HepG2 (cell line): ENCODE results near the gene CTIF. TPM values are rescaled to one million over a fixed set of nuclear protein-coding genes. Genes with fewer than 3 reads are reported as not detected.
A peak's percentile ranks its signal among the peaks of the same experiment; 100 is the strongest.

Experiments used
- ATAC-seq: fragments of 200-7000 bp; cut with Tn5 transposase; 3 replicates; pipeline ENCODE4 v1.9.1; 2020; ENCODE audit warnings: mild to moderate bottlenecking, moderate library complexity
- BruUV-seq: library from RNA; stranded (reverse); fragments of 400-500 nt; replicated peaks from 2 replicates; lab custom pipeline; 2021; lab: Mats Ljungman, UMichigan
- CTCF ChIA-PET: fragments of 300-600 bp; formaldehyde crosslinking; extraction: SDS; loops from one replicate; lab custom pipeline; 2021; ENCODE audit warnings: low total read pairs, inconsistent platforms, low intra/inter-chr PET ratio; lab: Yijun Ruan, JAX
- POLR2A ChIA-PET: fragments of 350-600 bp; sonication (Branson Sonifier 250); formaldehyde crosslinking; loops from one replicate; lab custom pipeline; 2020; ENCODE audit warnings: antibody characterized with exemption, inconsistent platforms; lab: Yijun Ruan, JAX
- DNase-seq: peaks from one replicate; pipeline ENCODE4 v3.0.0-alpha.2; 2015; ENCODE audit warnings: low spot score
- FAIRE-seq: peaks from 3 replicates; lab custom pipeline; 2011; peaks lifted over from hg19 to GRCh38; lab: Jason Lieb, UNC
- H2AFZ ChIP-seq: one replicate; pipeline ENCODE4 v1.6.1; 2011; ENCODE audit warnings: low read length, inconsistent platforms
- H3K27ac ChIP-seq: fragments of 300-600 bp; 3 replicates; pipeline ENCODE4 v1.8.0; 2011; ENCODE audit warnings: mixed run types, mild to moderate bottlenecking, mixed read lengths, low read length, inconsistent platforms; ENCODE audit not compliant: insufficient read depth; ENCODE audit errors: extremely low read length
- H3K27me3 ChIP-seq, 2 experiments: fragments of 200-600 bp in 1 of 2; 2 replicates in 1 of 2; 3 replicates in 1 of 2; pipeline versions ENCODE4 v1.6.0 to v1.8.0; 2011; ENCODE audit warnings: low read length in 2 of 2, mild to moderate bottlenecking in 2 of 2, moderate library complexity in 2 of 2, inconsistent platforms in 1 of 2; ENCODE audit not compliant: insufficient read depth in 2 of 2, control insufficient read depth in 1 of 2
- H3K36me3 ChIP-seq, 2 experiments: fragments of 200-600 bp in 1 of 2; replicated peaks in 1 of 2; 2 replicates in 1 of 2; 3 replicates in 1 of 2; pipeline versions ENCODE4 v1.5.1 to v1.8.0; 2011; ENCODE audit warnings: low read length in 2 of 2, inconsistent platforms in 1 of 2; ENCODE audit not compliant: insufficient read depth in 2 of 2, control insufficient read depth in 1 of 2
- H3K4me1 ChIP-seq: 2 replicates; pipeline ENCODE4 v1.5.1; 2012; ENCODE audit warnings: low read length, inconsistent platforms; ENCODE audit not compliant: insufficient read depth
- H3K4me2 ChIP-seq: 2 replicates; pipeline ENCODE4 v1.6.0; 2011; ENCODE audit warnings: low read depth, low read length, inconsistent platforms
- H3K4me3 ChIP-seq, 3 experiments: fragments of 200-600 bp in 1 of 3; sonication (generic), shearing (Covaris generic) in 1 of 3; replicated peaks in 1 of 3; 2 replicates each; pipeline ENCODE4 v1.5.1; 2011 to 2016; ENCODE audit warnings: low read length in 3 of 3, inconsistent platforms in 2 of 3, low read depth in 2 of 3, mild to moderate bottlenecking in 2 of 3, control low read depth in 1 of 3, mixed read lengths in 1 of 3; ENCODE audit not compliant: insufficient read depth in 1 of 3
- H3K79me2 ChIP-seq: one replicate; pipeline ENCODE4 v1.6.1; 2011; ENCODE audit warnings: low read length, inconsistent platforms; ENCODE audit not compliant: insufficient read depth
- H3K9ac ChIP-seq: 2 replicates; pipeline ENCODE4 v1.6.0; 2011; ENCODE audit warnings: mild to moderate bottlenecking, low read depth, low read length, inconsistent platforms; ENCODE audit not compliant: insufficient read depth
- H3K9me3 ChIP-seq: 2 replicates; pipeline ENCODE4 v1.5.1; 2012; ENCODE audit warnings: mild to moderate bottlenecking, low read length
- H4K20me1 ChIP-seq: 2 replicates; pipeline ENCODE4 v1.6.0; 2011; ENCODE audit warnings: inconsistent platforms, mild to moderate bottlenecking, low read length, moderate library complexity; ENCODE audit not compliant: insufficient read depth
- CEBPG ChIP-seq: IDR thresholded peaks from 2 replicates; pipeline ENCODE4 v1.6.1; 2016
- HNF4A ChIP-seq: sonication (generic); formaldehyde crosslinking; IDR thresholded peaks from 2 replicates; pipeline ENCODE4 v1.4.0; 2020; ENCODE audit warnings: missing genetic modification reagents
- HNF4G ChIP-seq, 2 experiments: sonication (generic) in 1 of 2; formaldehyde crosslinking in 1 of 2; IDR thresholded peaks; 2 replicates each; pipeline versions ENCODE4 v1.4.0 to v1.6.1; 2011 to 2020; ENCODE audit warnings: borderline replicate concordance in 2 of 2, low read depth in 2 of 2, mild to moderate bottlenecking in 2 of 2, low read length in 1 of 2, missing genetic modification reagents in 1 of 2, moderate library complexity in 1 of 2
- MAX ChIP-seq: IDR thresholded peaks from 2 replicates; pipeline ENCODE4 v1.6.1; 2012; ENCODE audit warnings: inconsistent platforms
- NR2C2 ChIP-seq: sonication (generic); formaldehyde crosslinking; IDR thresholded peaks from 2 replicates; pipeline ENCODE4 v1.4.0; 2020; ENCODE audit warnings: missing genetic modification reagents, mild to moderate bottlenecking, moderate library complexity, borderline replicate concordance
- NR2F6 ChIP-seq, 2 experiments: IDR thresholded peaks; 2 replicates each; pipeline ENCODE4 v1.6.1; 2016; ENCODE audit warnings: antibody characterized with exemption in 1 of 2, mild to moderate bottlenecking in 1 of 2
- ZNF350 ChIP-seq: sonication (generic); formaldehyde crosslinking; IDR thresholded peaks from 2 replicates; pipeline ENCODE4 v1.4.0; 2020; ENCODE audit warnings: mild to moderate bottlenecking, low read depth, missing genetic modification reagents, borderline replicate concordance
- ZNF629 ChIP-seq: sonication (generic); formaldehyde crosslinking; conservative IDR thresholded peaks from 2 replicates; pipeline ENCODE4 v1.5.0; 2020; ENCODE audit warnings: missing genetic modification reagents
- WGBS: methylation state at CpG from one replicate; pipeline ENCODE4 v1.1.6; 2017; ENCODE audit warnings: low lambda C conversion rate; 5-methylcytosine and 5-hydroxymethylcytosine counted together
- in situ Hi-C: cut with HindIII; loops from 2 replicates; pipeline ENCODE4 v1.10.0; 2017; ENCODE audit warnings: low pct_unique_long_range_greater_than_20kb; ENCODE audit not compliant: extremely low pct_ligation_motif_present
- intact Hi-C: fragments of 100-400 bp; cut with micrococcal nuclease; formaldehyde crosslinking; loops from one replicate; pipeline ENCODE4 v1.10.0; 2022; ENCODE audit not compliant: unreplicated experiment
- polyA plus RNA-seq, 8 experiments: library from polyadenylated mRNA; depleted of rRNA in 3 of 8; stranded (reverse) in 7 of 8; unstranded in 1 of 8; fragments of >200 nt; fragmentation: Illumina TruSeq in 4 of 8; extraction: Trizol in 4 of 8; gene quantifications; 2 replicates each; pipeline versions ENCODE4 v1.2.1 to v1.2.3, GENCODE V29; 2011 to 2016; ENCODE audit warnings: low read depth in 4 of 8, missing spikeins in 1 of 8, mixed read lengths in 1 of 8; ENCODE audit not compliant: insufficient read depth in 1 of 8
- total RNA-seq, 5 experiments: library from RNA; depleted of rRNA; stranded (reverse); fragments of >200 nt; fragmentation: Illumina TruSeq; extraction: Trizol; gene quantifications; 2 replicates each; pipeline ENCODE4 v1.2.3, GENCODE V29; 2016; ENCODE audit warnings: low read depth in 1 of 5
- TF ChIP-seq, protein P1 (sequence below): sonication (generic); formaldehyde crosslinking; IDR thresholded peaks from 2 replicates; pipeline ENCODE4 v1.4.0; 2020; ENCODE audit warnings: missing genetic modification reagents

Gene CTIF
- total and polyA plus RNA-seq, 2 of the 13 experiments (the other 11 are each of a cell fraction or from before 2014, with no cell fraction given): 18.2 to 28.0 TPM

- no peak for TF ChIP-seq ZNF350
These were observed 262.3 kb downstream of the CTIF start (continued) for GRCh38 chr18:48800876-48801727.

DNA sequence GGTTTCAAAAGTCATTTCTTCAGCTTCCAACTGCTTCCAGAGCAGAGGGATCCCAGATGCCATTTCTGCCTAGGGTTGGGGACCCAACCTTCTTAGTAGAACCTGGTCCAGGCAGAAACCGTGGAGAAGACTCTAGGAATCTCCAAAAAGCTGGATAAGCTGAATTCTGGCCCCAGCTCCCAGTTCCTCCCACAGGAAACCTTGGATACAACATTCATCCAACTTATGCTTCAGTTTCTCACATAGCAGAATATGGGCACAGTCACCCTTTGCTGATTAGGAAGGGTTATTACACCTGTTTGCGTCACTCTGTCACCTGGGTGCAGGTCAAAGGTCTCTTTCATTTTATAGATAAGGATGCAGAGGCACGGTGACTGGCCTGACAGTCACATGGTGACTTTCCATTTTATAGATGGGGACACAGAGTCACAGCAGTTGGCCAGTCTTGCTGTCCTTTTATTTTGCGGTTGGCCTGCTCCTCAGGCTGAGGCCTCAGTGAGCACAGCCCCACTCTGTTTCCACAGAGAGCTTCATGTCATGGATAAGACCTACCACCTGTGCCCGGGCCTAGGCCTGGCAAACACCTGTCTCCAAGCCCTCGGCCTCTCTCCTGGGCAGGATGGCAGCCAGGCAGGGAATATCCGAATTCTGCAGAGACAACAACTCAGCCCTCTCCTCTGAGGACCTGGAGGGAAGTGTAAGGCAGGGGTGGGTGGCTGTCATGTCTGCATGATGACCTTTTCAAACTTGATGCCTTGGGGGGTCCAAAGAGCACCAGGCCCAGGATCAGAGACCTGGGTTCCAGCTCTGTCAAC is 263.1 kb downstream of the CTIF start:
- H3K4me1 ChIP-seq: peaks cover 13% of the 10 kb centered on the region
- in situ Hi-C loops: no loop called here

More for the DNA sequence above, 263.1 kb downstream of the CTIF start:
- BruUV-seq: no TSS peak
- no peak overlapping the region for H3K4me3 ChIP-seq
- 82% methylated on average over 6 of the region's 7 CpGs for WGBS
- POLR2A ChIA-PET: interaction anchor here (1.1 kb wide), 1 partner anchor 22 kb away, joined by 5 read pairs; no protein-coding TSS in a partner anchor
- no peaks in the 10 kb centered on the region for H3K79me2 ChIP-seq
- no peak overlapping the region for H3K9ac ChIP-seq
- ATAC-seq (no peak), DNase-seq (no peak), FAIRE-seq (no peak)
- CTCF ChIA-PET: no interaction called here
- H3K27me3 ChIP-seq: no peaks in the 10 kb centered on the region
- no peaks in the 10 kb centered on the region for H3K9me3 ChIP-seq
- H3K27ac ChIP-seq: no peak overlapping the region
- no peaks in the 10 kb centered on the region for H4K20me1 ChIP-seq
- 0 out of 2 replicates have a peak, but pooled peaks have one; percentile 22 for TF ChIP-seq CEBPG
- TF ChIP-seq NR2C2 (CRISPR knock-in tag): peak; percentile 65
- peak; percentile 41; the same call in 1 of the 2 replicates for TF ChIP-seq ZNF629 (CRISPR knock-in tag)
- TF ChIP-seq HNF4A (CRISPR knock-in tag): peak; percentile 29
- 0 out of 2 replicates have a peak, but pooled peaks have one; percentile 27 for TF ChIP-seq NR2F6 (IDR thresholded peaks at IDR 0.05)
- TF ChIP-seq NR2F6 (CRISPR knock-in tag; IDR thresholded peaks at IDR 0.05): no peak
- peak; percentile 23; the same call in 1 of the 2 replicates for TF ChIP-seq HNF4G (IDR thresholded peaks at IDR 0.05; ENCODE audit: borderline replicate concordance, low read depth, low read length)
- no peak for TF ChIP-seq HNF4G (CRISPR knock-in tag; IDR thresholded peaks at IDR 0.05; ENCODE audit: borderline replicate concordance, low read depth)
- TF ChIP-seq, protein P1, sequence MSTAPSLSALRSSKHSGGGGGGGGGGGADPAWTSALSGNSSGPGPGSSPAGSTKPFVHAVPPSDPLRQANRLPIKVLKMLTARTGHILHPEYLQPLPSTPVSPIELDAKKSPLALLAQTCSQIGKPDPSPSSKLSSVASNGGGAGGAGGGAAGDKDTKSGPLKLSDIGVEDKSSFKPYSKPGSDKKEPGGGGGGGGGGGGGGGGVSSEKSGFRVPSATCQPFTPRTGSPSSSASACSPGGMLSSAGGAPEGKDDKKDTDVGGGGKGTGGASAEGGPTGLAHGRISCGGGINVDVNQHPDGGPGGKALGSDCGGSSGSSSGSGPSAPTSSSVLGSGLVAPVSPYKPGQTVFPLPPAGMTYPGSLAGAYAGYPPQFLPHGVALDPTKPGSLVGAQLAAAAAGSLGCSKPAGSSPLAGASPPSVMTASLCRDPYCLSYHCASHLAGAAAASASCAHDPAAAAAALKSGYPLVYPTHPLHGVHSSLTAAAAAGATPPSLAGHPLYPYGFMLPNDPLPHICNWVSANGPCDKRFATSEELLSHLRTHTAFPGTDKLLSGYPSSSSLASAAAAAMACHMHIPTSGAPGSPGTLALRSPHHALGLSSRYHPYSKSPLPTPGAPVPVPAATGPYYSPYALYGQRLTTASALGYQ (CRISPR knock-in tag): no peak
- no peak for TF ChIP-seq MAX
- H3K4me2 ChIP-seq: no peak overlapping the region
- no peak overlapping the region for H2AFZ ChIP-seq
- H3K36me3 ChIP-seq: peaks cover 9 to 58% of the 10 kb centered on the region in 2 experiments; a peak in 4 of 5 replicates
- intact Hi-C loops: no loop called here
